H1 (cell line): Measurements from ENCODE around the gene CDK10. TPM values are rescaled to one million over a fixed set of nuclear protein-coding genes. Genes with fewer than 3 reads are reported as not detected.

Experiments used
- CTCF ChIA-PET: fragments of 300-600 bp; sonication (Branson Sonifier 250); formaldehyde crosslinking; loops from one replicate; lab custom pipeline; 2021; ENCODE audit not compliant: partially characterized antibody; lab: Charles Lee
- POLR2A ChIA-PET: fragments of 300-600 bp; sonication (Branson Sonifier 250); formaldehyde crosslinking; loops from one replicate; lab custom pipeline; 2021; ENCODE audit warnings: inconsistent platforms; ENCODE audit not compliant: partially characterized antibody; lab: Charles Lee
- DNase-seq, 2 experiments: peaks; one replicate each; pipeline versions ENCODE4 v3.0.0 to v3.0.0-alpha.2; 2010 to 2022; ENCODE audit warnings: low spot score in 2 of 2, low read depth in 1 of 2, mixed read lengths in 1 of 2
- FAIRE-seq: peaks from 2 replicates; lab custom pipeline; 2011; peaks lifted over from hg19 to GRCh38; lab: Jason Lieb, UNC
- H2AFZ ChIP-seq: 2 replicates; pipeline ENCODE4 v1.8.1; 2012; ENCODE audit warnings: low read length, inconsistent platforms
- H2AK5ac ChIP-seq: 2 replicates; pipeline ENCODE4 v1.6.1; 2013; ENCODE audit warnings: low read depth, low read length
- H2BK120ac ChIP-seq: replicated peaks from 2 replicates; pipeline ENCODE3; 2013; ENCODE audit warnings: low read depth, low read length, inconsistent platforms
- H2BK12ac ChIP-seq: 2 replicates; pipeline ENCODE4 v1.6.1; 2013; ENCODE audit warnings: low read depth, low read length
- H2BK15ac ChIP-seq: 2 replicates; pipeline ENCODE4 v1.6.1; 2013; ENCODE audit warnings: low read length
- H2BK20ac ChIP-seq: 2 replicates; pipeline ENCODE4 v1.6.1; 2013; ENCODE audit warnings: low read length
- H2BK5ac ChIP-seq: 2 replicates; pipeline ENCODE4 v1.6.1; 2013; ENCODE audit warnings: low read depth, low read length
- H3K14ac ChIP-seq: 2 replicates; pipeline ENCODE4 v1.6.1; 2013; ENCODE audit warnings: inconsistent platforms; ENCODE audit not compliant: insufficient read length
- H3K18ac ChIP-seq: 2 replicates; pipeline ENCODE4 v1.6.1; 2013; ENCODE audit warnings: low read length; ENCODE audit errors: extremely low read depth
- H3K23ac ChIP-seq: 2 replicates; pipeline ENCODE4 v1.6.1; 2013; ENCODE audit warnings: inconsistent platforms; ENCODE audit not compliant: insufficient read length
- H3K23me2 ChIP-seq: 2 replicates; pipeline ENCODE4 v1.6.1; 2013; ENCODE audit warnings: low read depth, low read length
- H3K27ac ChIP-seq: 2 replicates; pipeline ENCODE4 v1.6.1; 2011; ENCODE audit warnings: low read depth, low read length, inconsistent platforms
- H3K27me3 ChIP-seq, 4 experiments: replicated peaks in 1 of 4; 1 replicate in 1 of 4; 2 replicates in 3 of 4; pipeline versions ENCODE4 v1.6.1 to v1.8.1; 2011 to 2013; ENCODE audit warnings: low read length in 3 of 4, mild to moderate bottlenecking in 3 of 4, inconsistent platforms in 2 of 4, mixed read lengths in 2 of 4, moderate library complexity in 1 of 4; ENCODE audit not compliant: control insufficient read depth in 3 of 4, insufficient read depth in 3 of 4; ENCODE audit errors: extremely low read depth in 1 of 4
- H3K36me3 ChIP-seq, 4 experiments: 2 replicates each; pipeline versions ENCODE4 v1.6.1 to v1.8.1; 2011 to 2013; ENCODE audit warnings: mild to moderate bottlenecking in 4 of 4, low read length in 3 of 4, moderate library complexity in 2 of 4, control low read depth in 1 of 4, inconsistent platforms in 1 of 4; ENCODE audit not compliant: insufficient read depth in 4 of 4, control insufficient read depth in 2 of 4
- H3K4ac ChIP-seq: replicated peaks from 2 replicates; pipeline ENCODE3; 2013; ENCODE audit warnings: low read length, low read depth, mixed read lengths, inconsistent platforms; ENCODE audit not compliant: insufficient read length
- H3K4me1 ChIP-seq, 4 experiments: replicated peaks in 1 of 4; 1 replicate in 1 of 4; 2 replicates in 3 of 4; pipeline versions ENCODE4 v1.6.1 to v1.8.1; 2011 to 2013; ENCODE audit warnings: low read length in 3 of 4, inconsistent platforms in 2 of 4, mixed read lengths in 1 of 4; ENCODE audit not compliant: insufficient read depth in 4 of 4, control insufficient read depth in 3 of 4
- H3K4me2 ChIP-seq, 2 experiments: 2 replicates each; pipeline versions ENCODE4 v1.6.1 to v1.8.1; 2011 to 2013; ENCODE audit warnings: low read depth in 2 of 2, low read length in 2 of 2, control low read depth in 1 of 2, inconsistent platforms in 1 of 2, mild to moderate bottlenecking in 1 of 2; ENCODE audit not compliant: insufficient read depth in 1 of 2
- H3K4me3 ChIP-seq, 4 experiments: fragments of 200-600, 300-600 bp in 1 of 4; sonication (generic), shearing (Covaris generic), sonication (Bioruptor Twin) in 1 of 4; 2 replicates each; pipeline versions ENCODE4 v1.5.1 to v1.8.1; 2011 to 2016; ENCODE audit warnings: low read length in 4 of 4, low read depth in 3 of 4, control low read depth in 2 of 4, inconsistent platforms in 2 of 4, mild to moderate bottlenecking in 2 of 4, mixed read lengths in 1 of 4, moderate library complexity in 1 of 4; ENCODE audit not compliant: insufficient read depth in 2 of 4; ENCODE audit errors: extremely low read depth in 1 of 4
- H3K56ac ChIP-seq: replicated peaks from 2 replicates; pipeline ENCODE3; 2013; ENCODE audit warnings: low read depth, mild to moderate bottlenecking, mixed read lengths, low read length, inconsistent platforms; ENCODE audit not compliant: insufficient read length
- H3K79me1 ChIP-seq: 2 replicates; pipeline ENCODE4 v1.6.1; 2013; ENCODE audit warnings: low read depth, low read length, control low read depth
- H3K79me2 ChIP-seq, 2 experiments: 2 replicates each; pipeline versions ENCODE4 v1.6.1 to v1.8.1; 2012 to 2013; ENCODE audit warnings: low read length in 2 of 2, mild to moderate bottlenecking in 2 of 2, inconsistent platforms in 1 of 2; ENCODE audit not compliant: insufficient read depth in 2 of 2, control insufficient read depth in 1 of 2
- H3K9ac ChIP-seq, 4 experiments: replicated peaks in 1 of 4; 1 replicate in 1 of 4; 2 replicates in 3 of 4; pipeline versions ENCODE4 v1.6.1 to v1.8.1; 2011 to 2013; ENCODE audit warnings: low read depth in 3 of 4, low read length in 3 of 4, control low read depth in 2 of 4, mild to moderate bottlenecking in 2 of 4, moderate library complexity in 2 of 4, inconsistent platforms in 1 of 4; ENCODE audit errors: extremely low read depth in 1 of 4
- H3K9me3 ChIP-seq, 2 experiments: 2 replicates each; pipeline versions ENCODE4 v1.6.1 to v1.8.1; 2012 to 2013; ENCODE audit warnings: mild to moderate bottlenecking in 2 of 2, moderate library complexity in 2 of 2, control low read depth in 1 of 2, inconsistent platforms in 1 of 2, low read depth in 1 of 2, low read length in 1 of 2, mixed read lengths in 1 of 2; ENCODE audit not compliant: insufficient read depth in 2 of 2
- H4K20me1 ChIP-seq, 2 experiments: replicated peaks in 1 of 2; 2 replicates each; pipeline versions ENCODE3 to v1.8.1; 2011 to 2013; ENCODE audit warnings: inconsistent platforms in 2 of 2, low read length in 2 of 2, mild to moderate bottlenecking in 1 of 2; ENCODE audit not compliant: insufficient read depth in 2 of 2, control insufficient read depth in 1 of 2
- H4K5ac ChIP-seq: 2 replicates; pipeline ENCODE4 v1.6.1; 2013; ENCODE audit warnings: low read length, low read depth, mixed read lengths, inconsistent platforms; ENCODE audit not compliant: insufficient read length
- H4K8ac ChIP-seq: 2 replicates; pipeline ENCODE4 v1.8.0; 2013; ENCODE audit warnings: mild to moderate bottlenecking, moderate library complexity, low read length, inconsistent platforms; ENCODE audit not compliant: insufficient read depth; ENCODE audit errors: extremely low read depth
- H4K91ac ChIP-seq: replicated peaks from 2 replicates; pipeline ENCODE3; 2013; ENCODE audit warnings: low read length, mixed read lengths, inconsistent platforms; ENCODE audit not compliant: insufficient read length
- SIRT6 ChIP-seq: IDR thresholded peaks from one replicate; pipeline ENCODE4 v1.7.1; 2012; ENCODE audit warnings: low read length, inconsistent platforms
- WGBS, 2 experiments: shearing (Covaris generic) in 1 of 2; methylation state at CpG; one replicate each; pipeline versions ENCODE4 v1.1.6 to v1.1.7; 2013 to 2015; ENCODE audit warnings: low lambda C conversion rate in 2 of 2, mixed read lengths in 2 of 2, inconsistent platforms in 1 of 2, low coverage in 1 of 2, missing lambda C conversion rate in 1 of 2; ENCODE audit not compliant: insufficient replicate concordance in 2 of 2, insufficient coverage in 1 of 2, insufficient read length in 1 of 2; ENCODE audit errors: extremely low coverage in 1 of 2, missing lambda C conversion rate in 1 of 2; 5-methylcytosine and 5-hydroxymethylcytosine counted together
- polyA plus RNA-seq, 7 experiments: library from polyadenylated mRNA; depleted of rRNA in 3 of 7; stranded (reverse) in 5 of 7; unstranded in 2 of 7; fragments of >200 nt in 5 of 7; fragments of 200-250 nt in 2 of 7; gene quantifications; 1 replicate in 5 of 7; 2 replicates in 1 of 7; 4 replicates in 1 of 7; pipeline versions ENCODE4 v1.2.1 to v1.2.3, GENCODE V29; 2011 to 2013; ENCODE audit warnings: missing spikeins in 2 of 7, mixed read lengths in 2 of 7
- total RNA-seq: library from RNA; stranded (reverse); fragmentation: NEBNext Ultra II Directional; extraction: Animal tissue kit (Norgen Biotek cat#: 25700); gene quantifications from 2 replicates; pipeline ENCODE4 v1.2.1, GENCODE V29; 2021

CDK10 gene
- total and polyA plus RNA-seq, 2 of the 8 experiments (the other 6 are each of a cell fraction or from before 2014, with no cell fraction given): 49.5 to 83.9 TPM

DNA sequence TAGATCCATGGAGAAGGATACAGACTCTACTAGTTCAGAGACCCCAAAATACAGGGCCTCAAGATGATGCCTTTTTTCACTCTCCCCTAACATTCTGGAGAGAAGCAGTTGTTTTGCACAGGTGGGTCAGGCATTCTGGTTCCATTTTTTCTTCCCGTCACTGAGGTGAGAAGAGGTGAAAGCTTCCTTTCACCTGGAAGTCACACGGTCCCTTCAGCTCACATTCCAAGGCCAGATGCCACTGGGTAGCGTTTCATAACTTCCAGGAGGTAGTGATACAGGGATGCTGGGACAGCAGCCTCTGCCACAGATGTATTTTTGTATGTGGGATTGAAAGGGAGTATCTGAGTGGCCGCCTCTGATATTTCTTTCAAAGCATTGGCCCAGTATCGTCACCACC is 1.9 kb downstream of the CDK10 start:
- 90% methylated on average over 5 of the region's 5 CpGs; no CpG with 5 or more reads in 1 of the 2 experiments for WGBS, 2 experiments
- H2BK12ac ChIP-seq: no peak overlapping the region
- H3K4me2 ChIP-seq: no peak overlapping the region; a peak in 1 of 4 replicates
- peaks cover 0 to 12% of the 10 kb centered on the region in 2 experiments for H4K20me1 ChIP-seq
- H2BK15ac ChIP-seq: no peak overlapping the region
- H4K8ac ChIP-seq: peak overlapping the region; percentile 39; the same call in 1 of the 2 replicates
- H3K23ac ChIP-seq: no peak overlapping the region
- peaks cover 11 to 15% of the 10 kb centered on the region in 2 experiments for H3K9me3 ChIP-seq
- H3K56ac ChIP-seq: no peak overlapping the region
- H3K4ac ChIP-seq: no peak overlapping the region
- H3K23me2 ChIP-seq: peaks cover 6% of the 10 kb centered on the region; the same call in 1 of the 2 replicates
- H2AK5ac ChIP-seq: no peak overlapping the region
- no peak overlapping the region for H3K27ac ChIP-seq
- H2BK120ac ChIP-seq: no peak overlapping the region
- no peak for DNase-seq
- no peak overlapping the region for H4K91ac ChIP-seq
- no peak overlapping the region for H2BK5ac ChIP-seq
- H3K9ac ChIP-seq: no peak overlapping the region
- peaks cover 0 to 7% (median 2%) of the 10 kb centered on the region in 4 experiments; a peak in 4 of 7 replicates for H3K4me1 ChIP-seq
- no peak overlapping the region for H3K14ac ChIP-seq
- ChIA-PET POLR2A (interaction anchor here (0.5 to 4.8 kb wide), 5 partner anchors 11 to 127 kb away, joined by 3 to 59 read pairs (median 4); partner anchors contain the start of gene SPATA2L), CTCF (interaction anchor here (1.7 to 2.6 kb wide), 2 partner anchors 11 to 65 kb away, joined by 5 to 16 read pairs; no protein-coding TSS in a partner anchor)
- no peak overlapping the region for H2BK20ac ChIP-seq
- H3K36me3 ChIP-seq: peaks cover under 1 to 28% (median 17%) of the 10 kb centered on the region in 4 experiments; a peak in 7 of 8 replicates
- H3K27me3 ChIP-seq: no peaks in the 10 kb centered on the region
- H3K4me3 ChIP-seq: no peak overlapping the region
- H2AFZ ChIP-seq: no peak overlapping the region
- H3K79me1 ChIP-seq: peaks cover 11% of the 10 kb centered on the region
- peaks cover 0 to 11% of the 10 kb centered on the region in 2 experiments; a peak in 1 of 4 replicates for H3K79me2 ChIP-seq
- FAIRE-seq: no peak
- H4K5ac ChIP-seq: no peak overlapping the region
- H3K18ac ChIP-seq: no peak overlapping the region
- no peak for TF ChIP-seq SIRT6
